ENCODE results near the gene DOP1A. TPM values are rescaled to one million over a fixed set of nuclear protein-coding genes. Genes with fewer than 3 reads are reported as not detected.
A peak's percentile ranks its signal among the peaks of the same experiment; 100 is the strongest.

The DOP1A gene
- total RNA-seq, 1 donor from 2014 or later, result 31.6 TPM

GRCh38 chr6:83193747-83194566 is 126.5 kb downstream of the DOP1A start:
- peak; percentile 58 for DNase-seq (ENCODE audit: low read depth)

GRCh38 chr6:83198486-83199172 is 131.2 kb downstream of the DOP1A start:
- DNase-seq (ENCODE audit: low read depth), result peak; percentile 46

- no peak for DNase-seq (ENCODE audit: low read depth)
These were observed 131.8 kb downstream of the DOP1A start for GRCh38 chr6:83199173-83199862.

- no peak for DNase-seq (ENCODE audit: low read depth)
These were observed 132.4 kb downstream of the DOP1A start for GRCh38 chr6:83199863-83200225.

GRCh38 chr6:83202031-83202430 is 134.6 kb downstream of the DOP1A start:
- no peak for DNase-seq (ENCODE audit: low read depth)

GRCh38 chr6:83215131-83216047 is 147.9 kb downstream of the DOP1A start:
- DNase-seq (ENCODE audit: low read depth), result peak; percentile 85

GRCh38 chr6:83216806-83217205 is 149.3 kb downstream of the DOP1A start:
- no peak for DNase-seq (ENCODE audit: low read depth)

Other genes with a start within 250 kb of the DOP1A start
- 5.0 and 6.2 TPM in 2 replicates for gene UBE3D, start 1.8 kb upstream of the DOP1A start, total RNA-seq
- 22.7 and 22.8 TPM in 2 replicates for gene PGM3, start 125.6 kb downstream of the DOP1A start, total RNA-seq
- 4.3 and 4.8 TPM in 2 replicates for gene RWDD2A, start 125.7 kb downstream of the DOP1A start, total RNA-seq